ENCODE data around the gene TTBK1. TPM values are rescaled to one million over a fixed set of nuclear protein-coding genes. Genes with fewer than 3 reads are reported as not detected.
A peak's percentile ranks its signal among the peaks of the same experiment; 100 is the strongest.

Gene TTBK1
- total RNA-seq, 2 experiments from 2014 or later: not detected

GRCh38 chr6:43215066-43215465 lies 28.2 kb upstream of the TTBK1 start:
- POLR2A ChIA-PET: interaction anchor here (2.8 kb wide), 1 partner anchor 9 kb away, joined by 9 read pairs; no protein-coding TSS in a partner anchor
- no peaks in the 10 kb centered on the region for H3K9me3 Mint-ChIP-seq
- ATAC-seq (ENCODE audit: low read depth): no peak
- H3K4me3 Mint-ChIP-seq: no peak overlapping the region
- DNase-seq: peak; percentile 5
- H3K36me3 Mint-ChIP-seq: peaks cover 15% of the 10 kb centered on the region
- no peaks in the 10 kb centered on the region for H3K27me3 Mint-ChIP-seq
- H3K27ac Mint-ChIP-seq: no peak overlapping the region
- H3K4me1 Mint-ChIP-seq: peaks cover 2% of the 10 kb centered on the region

GRCh38 chr6:43216200-43216599 lies 27.1 kb upstream of the TTBK1 start:
- ATAC-seq (ENCODE audit: low read depth) (no peak), DNase-seq (no peak)
- H3K27ac Mint-ChIP-seq: no peak overlapping the region
- POLR2A ChIA-PET: interaction anchor here (2.8 kb wide), 1 partner anchor 8 kb away, joined by 9 read pairs; no protein-coding TSS in a partner anchor
- H3K36me3 Mint-ChIP-seq: peaks cover 19% of the 10 kb centered on the region
- no peak overlapping the region for H3K4me3 Mint-ChIP-seq
- peaks cover 2% of the 10 kb centered on the region for H3K4me1 Mint-ChIP-seq
- H3K9me3 Mint-ChIP-seq: no peaks in the 10 kb centered on the region
- H3K27me3 Mint-ChIP-seq: no peaks in the 10 kb centered on the region

- ATAC-seq (ENCODE audit: low read depth) (no peak), DNase-seq (peak; percentile 5)
- Mint-ChIP-seq H3K27ac (no peak overlapping the region), H3K36me3 (peaks cover 18% of the 10 kb centered on the region), H3K4me3 (no peak overlapping the region), H3K4me1 (peaks cover 2% of the 10 kb centered on the region), H3K27me3 (no peaks in the 10 kb centered on the region), H3K9me3 (no peaks in the 10 kb centered on the region)
- POLR2A ChIA-PET: no interaction called here
Measured at GRCh38 chr6:43217351-43217750, 25.9 kb upstream of the TTBK1 start.

GRCh38 chr6:43219119-43219518 lies 24.2 kb upstream of the TTBK1 start:
- peaks cover 18% of the 10 kb centered on the region for H3K36me3 Mint-ChIP-seq
- H3K4me1 Mint-ChIP-seq: peaks cover 6% of the 10 kb centered on the region
- H3K27ac Mint-ChIP-seq: no peak overlapping the region
- DNase-seq: peak; percentile 5
- H3K9me3 Mint-ChIP-seq: no peaks in the 10 kb centered on the region
- POLR2A ChIA-PET: no interaction called here
- no peak overlapping the region for H3K4me3 Mint-ChIP-seq
- H3K27me3 Mint-ChIP-seq: no peaks in the 10 kb centered on the region
- no peak for ATAC-seq (ENCODE audit: low read depth)

- Mint-ChIP-seq H3K27ac (no peak overlapping the region), H3K4me1 (peaks cover 12% of the 10 kb centered on the region), H3K27me3 (no peaks in the 10 kb centered on the region), H3K36me3 (peaks cover 17% of the 10 kb centered on the region), H3K9me3 (no peaks in the 10 kb centered on the region), H3K4me3 (no peak overlapping the region)
- POLR2A ChIA-PET: no interaction called here
- DNase-seq: peak; percentile 6
- ATAC-seq (ENCODE audit: low read depth): no peak
Measured at GRCh38 chr6:43219814-43220213, 23.5 kb upstream of the TTBK1 start.

GRCh38 chr6:43220439-43220951 lies 22.8 kb upstream of the TTBK1 start:
- Mint-ChIP-seq H3K36me3 (peaks cover 15% of the 10 kb centered on the region), H3K27ac (peak overlapping the region; percentile 43), H3K4me1 (peaks cover 16% of the 10 kb centered on the region), H3K27me3 (no peaks in the 10 kb centered on the region), H3K4me3 (no peak overlapping the region), H3K9me3 (no peaks in the 10 kb centered on the region)
- POLR2A ChIA-PET: interaction anchor here (0.6 to 1.1 kb wide), 2 partner anchors 23 to 25 kb away, joined by 4 to 11 read pairs; partner anchors contain the start of gene TTBK1
- ATAC-seq (ENCODE audit: low read depth): no peak
- peak; percentile 15 for DNase-seq

GRCh38 chr6:43221046-43221972 lies 22.0 kb upstream of the TTBK1 start:
- Mint-ChIP-seq H3K36me3 (peaks cover 16% of the 10 kb centered on the region), H3K27ac (peak overlapping the region; percentile 43), H3K27me3 (no peaks in the 10 kb centered on the region), H3K9me3 (no peaks in the 10 kb centered on the region), H3K4me1 (peaks cover 24% of the 10 kb centered on the region), H3K4me3 (no peak overlapping the region)
- ATAC-seq (ENCODE audit: low read depth) (no peak), DNase-seq (peak; percentile 16)
- POLR2A ChIA-PET: interaction anchor here (0.6 to 1.2 kb wide), 5 partner anchors 22 to 154 kb away, joined by 3 to 11 read pairs (median 4); partner anchors contain the start of gene TTBK1

- POLR2A ChIA-PET: interaction anchor here (1.2 kb wide), 1 partner anchor 50 kb away, joined by 3 read pairs; no protein-coding TSS in a partner anchor
- Mint-ChIP-seq H3K27ac (peak overlapping the region; percentile 77), H3K36me3 (peaks cover 19% of the 10 kb centered on the region), H3K4me1 (peaks cover 28% of the 10 kb centered on the region), H3K9me3 (no peaks in the 10 kb centered on the region), H3K27me3 (no peaks in the 10 kb centered on the region), H3K4me3 (no peak overlapping the region)
- ATAC-seq (ENCODE audit: low read depth) (no peak), DNase-seq (peak; percentile 24)
Measured at GRCh38 chr6:43222418-43223059, 20.7 kb upstream of the TTBK1 start.

GRCh38 chr6:43223175-43223574 lies 20.1 kb upstream of the TTBK1 start:
- ATAC-seq (ENCODE audit: low read depth) (no peak), DNase-seq (peak; percentile 28)
- Mint-ChIP-seq H3K27me3 (no peaks in the 10 kb centered on the region), H3K4me3 (no peak overlapping the region), H3K9me3 (no peaks in the 10 kb centered on the region), H3K27ac (peak overlapping the region; percentile 77), H3K36me3 (peaks cover 19% of the 10 kb centered on the region), H3K4me1 (peaks cover 29% of the 10 kb centered on the region)
- POLR2A ChIA-PET: interaction anchor here (1.3 kb wide), 1 partner anchor 11 kb away, joined by 4 read pairs; no protein-coding TSS in a partner anchor

GRCh38 chr6:43226192-43226851 lies 17.0 kb upstream of the TTBK1 start:
- no peak overlapping the region for H3K4me3 Mint-ChIP-seq

GRCh38 chr6:43228951-43229802 lies 14.1 kb upstream of the TTBK1 start, which contains the start of gene DNPH1:
Gene DNPH1 (minus strand): TSS chr6:43229481. CDS start chr6:43229456, 25 bp downstream.
- POLR2A ChIA-PET: interaction anchor here (0.5 to 2.2 kb wide), 11 partner anchors 9 to 420 kb away, joined by 3 to 8 read pairs (median 3); partner anchors contain the start of genes CUL9 and LRRC73
- ATAC-seq (ENCODE audit: low read depth) (peak; percentile 81), DNase-seq (peak; percentile 93)
- Mint-ChIP-seq H3K27me3 (peaks cover 13% of the 10 kb centered on the region), H3K4me1 (peaks cover 34% of the 10 kb centered on the region), H3K27ac (peak within 1 kb of the TSS; percentile 84), H3K9me3 (no peaks in the 10 kb centered on the region), H3K4me3 (peak within 1 kb of the TSS; percentile 86), H3K36me3 (peaks cover 8% of the 10 kb centered on the region)

More at GRCh38 chr6:43226192-43226851, 17.0 kb upstream of the TTBK1 start:
- Mint-ChIP-seq H3K9me3 (no peaks in the 10 kb centered on the region), H3K4me1 (peaks cover 38% of the 10 kb centered on the region), H3K36me3 (peaks cover 10% of the 10 kb centered on the region), H3K27me3 (peaks cover under 1% of the 10 kb centered on the region), H3K27ac (peak overlapping the region; percentile 80)
- ATAC-seq (ENCODE audit: low read depth): no peak
- peak; percentile 25 for DNase-seq
- POLR2A ChIA-PET: interaction anchor here (0.5 to 2.3 kb wide), 3 partner anchors 52 to 445 kb away, joined by 3 to 10 read pairs (median 3); partner anchors contain the start of gene ZNF318
